C4-2B (cell line): Measurements from ENCODE around the gene PAQR5.

Experiments
- ZFX ChIP-seq: fragments of 450-650 bp; IDR thresholded peaks from 2 replicates; pipeline ENCODE4 v1.6.1; 2017
- TF ChIP-seq, protein P1 (sequence below): fragments of 450-650 bp; conservative IDR thresholded peaks from 2 replicates; pipeline ENCODE4 v1.5.1; 2017; ENCODE audit warnings: mild to moderate bottlenecking

DNA sequence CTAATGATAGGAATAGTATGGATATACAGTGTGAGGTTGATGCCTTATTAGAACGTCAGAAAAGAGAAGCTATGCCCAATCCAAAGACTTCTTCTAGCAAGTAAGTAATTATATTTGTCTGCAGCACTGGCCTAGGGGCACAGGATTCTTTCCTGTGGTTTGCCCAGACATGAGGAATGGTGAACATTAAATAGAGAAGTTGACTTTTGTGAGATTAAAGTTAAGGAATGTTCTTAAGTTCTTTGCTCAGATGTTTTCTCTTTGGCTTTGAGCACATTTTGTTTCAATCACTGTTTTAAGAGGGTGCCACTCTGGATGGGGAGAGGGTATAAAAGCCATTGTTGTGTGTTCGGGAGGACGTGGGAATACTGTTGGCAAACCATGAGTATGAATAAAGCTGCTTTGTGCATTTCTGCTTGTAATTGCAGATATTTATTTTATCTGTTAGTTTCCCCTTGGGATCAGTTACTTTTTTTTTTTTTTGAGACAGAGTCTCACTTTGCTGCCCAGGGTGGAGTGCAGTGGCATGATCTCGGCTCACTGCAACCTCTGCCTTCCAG is 123.7 kb downstream of the PAQR5 start:
- TF ChIP-seq, protein P1, sequence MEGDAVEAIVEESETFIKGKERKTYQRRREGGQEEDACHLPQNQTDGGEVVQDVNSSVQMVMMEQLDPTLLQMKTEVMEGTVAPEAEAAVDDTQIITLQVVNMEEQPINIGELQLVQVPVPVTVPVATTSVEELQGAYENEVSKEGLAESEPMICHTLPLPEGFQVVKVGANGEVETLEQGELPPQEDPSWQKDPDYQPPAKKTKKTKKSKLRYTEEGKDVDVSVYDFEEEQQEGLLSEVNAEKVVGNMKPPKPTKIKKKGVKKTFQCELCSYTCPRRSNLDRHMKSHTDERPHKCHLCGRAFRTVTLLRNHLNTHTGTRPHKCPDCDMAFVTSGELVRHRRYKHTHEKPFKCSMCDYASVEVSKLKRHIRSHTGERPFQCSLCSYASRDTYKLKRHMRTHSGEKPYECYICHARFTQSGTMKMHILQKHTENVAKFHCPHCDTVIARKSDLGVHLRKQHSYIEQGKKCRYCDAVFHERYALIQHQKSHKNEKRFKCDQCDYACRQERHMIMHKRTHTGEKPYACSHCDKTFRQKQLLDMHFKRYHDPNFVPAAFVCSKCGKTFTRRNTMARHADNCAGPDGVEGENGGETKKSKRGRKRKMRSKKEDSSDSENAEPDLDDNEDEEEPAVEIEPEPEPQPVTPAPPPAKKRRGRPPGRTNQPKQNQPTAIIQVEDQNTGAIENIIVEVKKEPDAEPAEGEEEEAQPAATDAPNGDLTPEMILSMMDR: no peak
- TF ChIP-seq ZFX: no peak
